Naive thymus-derived CD8-positive, alpha-beta T cell (primary cell): ENCODE measurements around the gene COL6A3. TPM values are rescaled to one million over a fixed set of nuclear protein-coding genes. Genes with fewer than 3 reads are reported as not detected.
A peak's percentile ranks its signal among the peaks of the same experiment; 100 is the strongest.
"Not testable (repeated sequence)": the region's sequence is repeated elsewhere in the genome, so short reads cannot be mapped to it uniquely, and the experiment has no call there.

Experiments used
- ATAC-seq, 2 donors: fragments of 150-1000 bp; cut with Tn5 transposase in 1 of 2; sonication (Bioruptor Pico), chemical (Tn5 transposase) in 1 of 2; 1 replicate in 1 of 2; 2 replicates in 1 of 2; pipeline ENCODE4 v1.10.0; 2021; ENCODE audit warnings: mild to moderate bottlenecking in 2 of 2, moderate library complexity in 2 of 2
- POLR2A ChIA-PET: fragments of 350-600 bp; sonication (Branson Sonifier 250); formaldehyde crosslinking; loops from one replicate; lab custom pipeline; 2021; ENCODE audit warnings: antibody characterized with exemption; lab: Charles Lee
- DNase-seq, 10 donors: peaks; one replicate each; pipeline versions ENCODE4 v3.0.0 to v3.0.0-alpha.2; 2020 to 2022
- H3K27ac Mint-ChIP-seq, 10 donors: one replicate each; pipeline ENCODE4 v1.8.0; 2020 to 2022; ENCODE audit warnings: mild to moderate bottlenecking in 10 of 10, mixed read lengths in 10 of 10, moderate library complexity in 4 of 10, inconsistent platforms in 1 of 10
- H3K27me3 Mint-ChIP-seq, 5 donors: one replicate each; pipeline ENCODE4 v1.8.0; 2021 to 2022; ENCODE audit warnings: mixed read lengths in 5 of 5
- H3K36me3 Mint-ChIP-seq, 3 donors: one replicate each; pipeline ENCODE4 v1.8.0; 2020 to 2022; ENCODE audit warnings: mixed read lengths in 3 of 3, mild to moderate bottlenecking in 2 of 3, inconsistent platforms in 1 of 3
- H3K4me1 Mint-ChIP-seq, 4 donors: one replicate each; pipeline ENCODE4 v1.8.0; 2021 to 2022; ENCODE audit warnings: mixed read lengths in 4 of 4
- H3K4me3 Mint-ChIP-seq, 10 donors: one replicate each; pipeline ENCODE4 v1.8.0; 2020 to 2022; ENCODE audit warnings: mild to moderate bottlenecking in 10 of 10, mixed read lengths in 10 of 10, moderate library complexity in 6 of 10, inconsistent platforms in 1 of 10
- H3K9me3 Mint-ChIP-seq, 9 donors: one replicate each; pipeline ENCODE4 v1.8.0; 2020 to 2022; ENCODE audit warnings: mixed read lengths in 9 of 9, mild to moderate bottlenecking in 3 of 9, inconsistent platforms in 1 of 9, moderate library complexity in 1 of 9
- polyA plus RNA-seq, 3 donors: library from polyadenylated mRNA; unstranded; fragments of 300-500 nt; fragmentation: Illumina TruSeq; gene quantifications; one replicate each; pipeline ENCODE4 v1.2.3, GENCODE V29; 2021
- total RNA-seq, 8 experiments: library from RNA in 2 of 8; stranded (reverse) in 2 of 8; gene quantifications; one replicate each; pipeline ENCODE4 v1.2.3 and lab custom pipeline; 2021 to 2026

The COL6A3 gene
- total and polyA plus RNA-seq, 5 experiments from 2014 or later, result 0.95 to 4.1 (median 2.0) TPM

GRCh38 chr2:237312021-237312755 is 101.8 kb downstream of the COL6A3 start:
- Mint-ChIP-seq H3K27me3 (peaks cover 0 to 16% (median 9%) of the 10 kb centered on the region in 5 donors), H3K4me1 (no peaks in the 10 kb centered on the region), H3K9me3 (no peaks in the 10 kb centered on the region), H3K36me3 (no peaks in the 10 kb centered on the region), H3K4me3 (no peak overlapping the region), H3K27ac (no peak overlapping the region)
- ATAC-seq (no peak), DNase-seq (no peak)
- POLR2A ChIA-PET, result interaction anchor here (0.6 kb wide), 1 partner anchor 268 kb away, joined by 7 read pairs; no protein-coding TSS in a partner anchor

- H3K27me3 Mint-ChIP-seq, result peaks cover 0 to 16% (median 6%) of the 10 kb centered on the region in 5 donors
- ATAC-seq (no peak), DNase-seq (no peak)
- no peak overlapping the region for H3K4me3 Mint-ChIP-seq
- no peaks in the 10 kb centered on the region for H3K36me3 Mint-ChIP-seq
- POLR2A ChIA-PET, result interaction anchor here (0.7 kb wide), 1 partner anchor 159 kb away, joined by 3 read pairs; no protein-coding TSS in a partner anchor
- no peaks in the 10 kb centered on the region for H3K9me3 Mint-ChIP-seq
- H3K27ac Mint-ChIP-seq, result peak overlapping the region in 1 of 10 donors; percentile 67
- no peaks in the 10 kb centered on the region for H3K4me1 Mint-ChIP-seq
Observed at GRCh38 chr2:237310515-237311114, 103.3 kb downstream of the COL6A3 start.

- H3K9me3 Mint-ChIP-seq, result peaks cover 0 to 6% (median under 1%) of the 10 kb centered on the region in 9 donors
- POLR2A ChIA-PET, result no interaction called here
- no peak for ATAC-seq
- no peak overlapping the region for H3K4me3 Mint-ChIP-seq
- no peaks in the 10 kb centered on the region for H3K4me1 Mint-ChIP-seq
- DNase-seq, result no peak
- H3K36me3 Mint-ChIP-seq, result peaks cover 0 to 1% (median 0%) of the 10 kb centered on the region in 3 donors
- peaks cover 0 to 16% (median 6%) of the 10 kb centered on the region in 5 donors for H3K27me3 Mint-ChIP-seq
- H3K27ac Mint-ChIP-seq, result no peak overlapping the region
Observed at GRCh38 chr2:237309416-237309815, 104.5 kb downstream of the COL6A3 start.

- Mint-ChIP-seq H3K36me3 (peaks cover 0 to 3% (median 0%) of the 10 kb centered on the region in 3 donors), H3K9me3 (peaks cover 0 to 10% (median 2%) of the 10 kb centered on the region in 9 donors), H3K4me3 (no peak overlapping the region), H3K4me1 (no peaks in the 10 kb centered on the region), H3K27ac (no peak overlapping the region), H3K27me3 (peaks cover 0 to 16% (median 6%) of the 10 kb centered on the region in 5 donors)
- POLR2A ChIA-PET, result no interaction called here
- ATAC-seq, result no peak
- DNase-seq, result no peak
Observed at GRCh38 chr2:237309011-237309410, 105.0 kb downstream of the COL6A3 start.

GRCh38 chr2:237307474-237307873 is 106.5 kb downstream of the COL6A3 start:
- DNase-seq (no peak), ATAC-seq (no peak)
- H3K9me3 Mint-ChIP-seq, result peaks cover 0 to 24% (median 7%) of the 10 kb centered on the region in 9 donors
- no peak overlapping the region for H3K4me3 Mint-ChIP-seq
- no peak overlapping the region for H3K27ac Mint-ChIP-seq
- peaks cover 0 to 16% (median 2%) of the 10 kb centered on the region in 5 donors for H3K27me3 Mint-ChIP-seq
- no peaks in the 10 kb centered on the region for H3K4me1 Mint-ChIP-seq
- POLR2A ChIA-PET, result no interaction called here
- peaks cover 0 to 9% (median 0%) of the 10 kb centered on the region in 3 donors for H3K36me3 Mint-ChIP-seq

GRCh38 chr2:237306787-237307170 is 107.2 kb downstream of the COL6A3 start:
- Mint-ChIP-seq H3K9me3 (peaks cover 0 to 27% (median 9%) of the 10 kb centered on the region in 9 donors), H3K36me3 (peaks cover 0 to 14% (median 0%) of the 10 kb centered on the region in 3 donors), H3K4me1 (no peaks in the 10 kb centered on the region), H3K27me3 (peaks cover 0 to 16% (median 2%) of the 10 kb centered on the region in 5 donors), H3K27ac (no peak overlapping the region), H3K4me3 (no peak overlapping the region)
- ATAC-seq (no peak), DNase-seq (no peak)
- POLR2A ChIA-PET, result no interaction called here

GRCh38 chr2:237306083-237306786 is 107.7 kb downstream of the COL6A3 start:
- no peak overlapping the region for H3K27ac Mint-ChIP-seq
- POLR2A ChIA-PET, result no interaction called here

GRCh38 chr2:237305579-237305978 is 108.4 kb downstream of the COL6A3 start:
- Mint-ChIP-seq H3K27me3 (peaks cover 0 to 16% (median 6%) of the 10 kb centered on the region in 5 donors), H3K4me1 (no peaks in the 10 kb centered on the region), H3K27ac (no peak overlapping the region), H3K9me3 (peaks cover 0 to 27% (median 9%) of the 10 kb centered on the region in 9 donors), H3K36me3 (peaks cover 0 to 16% (median 0%) of the 10 kb centered on the region in 3 donors), H3K4me3 (no peak overlapping the region)
- ATAC-seq, result no peak
- DNase-seq, result no peak
- POLR2A ChIA-PET, result no interaction called here

More at GRCh38 chr2:237306083-237306786, 107.7 kb downstream of the COL6A3 start:
- H3K4me1 Mint-ChIP-seq, result no peaks in the 10 kb centered on the region
- peaks cover 0 to 16% (median 2%) of the 10 kb centered on the region in 5 donors for H3K27me3 Mint-ChIP-seq
- H3K9me3 Mint-ChIP-seq, result peaks cover 0 to 27% (median 9%) of the 10 kb centered on the region in 9 donors
- no peak overlapping the region for H3K4me3 Mint-ChIP-seq
- H3K36me3 Mint-ChIP-seq, result peaks cover 0 to 16% (median 0%) of the 10 kb centered on the region in 3 donors
- ATAC-seq (no peak), DNase-seq (no peak)

GRCh38 chr2:237304763-237305514 is 109.0 kb downstream of the COL6A3 start:
- Mint-ChIP-seq H3K27ac (no peak overlapping the region), H3K36me3 (peaks cover 0 to 16% (median 0%) of the 10 kb centered on the region in 3 donors), H3K4me3 (no peak overlapping the region), H3K4me1 (no peaks in the 10 kb centered on the region), H3K9me3 (peaks cover 0 to 27% (median 9%) of the 10 kb centered on the region in 9 donors), H3K27me3 (peaks cover 0 to 16% (median 8%) of the 10 kb centered on the region in 5 donors)
- DNase-seq, result no peak
- ATAC-seq, result no peak
- POLR2A ChIA-PET, result no interaction called here

GRCh38 chr2:237303244-237303643 is 110.7 kb downstream of the COL6A3 start:
- DNase-seq, ATAC-seq, POLR2A ChIA-PET, H3K4me3 Mint-ChIP-seq, H3K27ac Mint-ChIP-seq, H3K4me1 Mint-ChIP-seq: not testable (repeated sequence)
- peaks cover 0 to 26% (median 3%) of the 10 kb centered on the region in 5 donors for H3K27me3 Mint-ChIP-seq
- peaks cover 0 to 16% (median 0%) of the 10 kb centered on the region in 3 donors for H3K36me3 Mint-ChIP-seq
- peaks cover 0 to 27% (median 9%) of the 10 kb centered on the region in 9 donors for H3K9me3 Mint-ChIP-seq

GRCh38 chr2:237301595-237301994 is 112.4 kb downstream of the COL6A3 start:
- ATAC-seq (no peak), DNase-seq (no peak)
- POLR2A ChIA-PET, result no interaction called here
- Mint-ChIP-seq H3K4me1 (no peaks in the 10 kb centered on the region), H3K4me3 (no peak overlapping the region), H3K36me3 (peaks cover 0 to 16% (median 0%) of the 10 kb centered on the region in 3 donors), H3K27ac (no peak overlapping the region), H3K27me3 (peaks cover 5 to 36% (median 16%) of the 10 kb centered on the region in 5 donors), H3K9me3 (peaks cover 0 to 27% (median 9%) of the 10 kb centered on the region in 9 donors)

GRCh38 chr2:237300739-237301138 is 113.2 kb downstream of the COL6A3 start:
- DNase-seq (no peak), ATAC-seq (no peak)
- Mint-ChIP-seq H3K4me3 (no peak overlapping the region), H3K9me3 (peaks cover 0 to 27% (median 9%) of the 10 kb centered on the region in 9 donors), H3K36me3 (peaks cover 0 to 16% (median 0%) of the 10 kb centered on the region in 3 donors), H3K27me3 (peaks cover 7 to 36% (median 24%) of the 10 kb centered on the region in 5 donors), H3K27ac (no peak overlapping the region), H3K4me1 (no peaks in the 10 kb centered on the region)
- POLR2A ChIA-PET, result no interaction called here
